ENCODE data around the gene KREMEN1.

The KREMEN1 gene

GRCh38 chr22:29163808-29164207 lies 91.0 kb downstream of the KREMEN1 start:
- no peak overlapping the region for H3K27ac ChIP-seq
- ChIA-PET CTCF (no interaction called here), POLR2A (ENCODE audit: low non-redundant PET) (no interaction called here)
- no peak for TF ChIP-seq CTCF (conservative IDR thresholded peaks at IDR 0.05; ENCODE audit: low read depth)
- no peak for DNase-seq (ENCODE audit: low spot score)

- CTCF ChIA-PET = no interaction called here
- DNase-seq (ENCODE audit: low spot score) = no peak
- H3K27ac ChIP-seq = no peak overlapping the region
- no peak for TF ChIP-seq CTCF (conservative IDR thresholded peaks at IDR 0.05; ENCODE audit: low read depth)
- POLR2A ChIA-PET (ENCODE audit: low non-redundant PET) = no interaction called here
These were observed 92.7 kb downstream of the KREMEN1 start for GRCh38 chr22:29165321-29166060.

- ChIA-PET POLR2A (ENCODE audit: low non-redundant PET) (no interaction called here), CTCF (interaction anchor here (0.6 kb wide), 1 partner anchor 1568 kb away, joined by 3 read pairs; no protein-coding TSS in a partner anchor)
- no peak overlapping the region for H3K27ac ChIP-seq
- DNase-seq (ENCODE audit: low spot score) = no peak
- no peak for TF ChIP-seq CTCF (conservative IDR thresholded peaks at IDR 0.05; ENCODE audit: low read depth)
These were observed 93.3 kb downstream of the KREMEN1 start for GRCh38 chr22:29166180-29166579.

- CTCF ChIA-PET = no interaction called here
These were observed 94.4 kb downstream of the KREMEN1 start for GRCh38 chr22:29167032-29167911.

GRCh38 chr22:29171721-29172120 lies 98.9 kb downstream of the KREMEN1 start:
- TF ChIP-seq CTCF (conservative IDR thresholded peaks at IDR 0.05; ENCODE audit: low read depth) = no peak
- ChIA-PET CTCF (no interaction called here), POLR2A (ENCODE audit: low non-redundant PET) (no interaction called here)
- DNase-seq (ENCODE audit: low spot score) = no peak
- no peak overlapping the region for H3K27ac ChIP-seq

More at GRCh38 chr22:29167032-29167911, 94.4 kb downstream of the KREMEN1 start:
- no peak overlapping the region for H3K27ac ChIP-seq
- POLR2A ChIA-PET (ENCODE audit: low non-redundant PET) = interaction anchor here (0.6 kb wide), 1 partner anchor 26 kb away, joined by 3 read pairs; no protein-coding TSS in a partner anchor
- no peak for DNase-seq (ENCODE audit: low spot score)
- no peak for TF ChIP-seq CTCF (conservative IDR thresholded peaks at IDR 0.05; ENCODE audit: low read depth)

- ChIA-PET CTCF (no interaction called here), POLR2A (ENCODE audit: low non-redundant PET) (no interaction called here)
- no peak for TF ChIP-seq CTCF (conservative IDR thresholded peaks at IDR 0.05; ENCODE audit: low read depth)
- no peak for DNase-seq (ENCODE audit: low spot score)
- no peak overlapping the region for H3K27ac ChIP-seq
These were observed 99.4 kb downstream of the KREMEN1 start for GRCh38 chr22:29172216-29172615.

Data from RWPE1 (cell line).